K562 (cell line): ENCODE measurements around the gene OTC. TPM values are rescaled to one million over a fixed set of nuclear protein-coding genes. Genes with fewer than 3 reads are reported as not detected.

ENCODE experiments used
- ATAC-seq: fragments of 200-7000 bp; cut with Tn5 transposase; 3 replicates; pipeline ENCODE4 v1.9.1; 2020; ENCODE audit warnings: moderate library complexity
- BruUV-seq: library from RNA; stranded (reverse); fragments of 400-500 nt; replicated peaks from 2 replicates; lab custom pipeline; 2021; lab: Mats Ljungman, UMichigan
- CTCF ChIA-PET: fragments of 300-600 bp; formaldehyde crosslinking; extraction: SDS; loops from one replicate; lab custom pipeline; 2021; ENCODE audit warnings: low intra/inter-chr PET ratio; lab: Yijun Ruan, JAX
- POLR2A ChIA-PET: fragments of 300-600, 350-650 bp; sonication (Branson Sonifier 250); formaldehyde crosslinking; extraction: SDS; loops from one replicate; lab custom pipeline; 2021; ENCODE audit warnings: antibody characterized with exemption, inconsistent platforms; lab: Yijun Ruan, JAX
- DNase-seq, 4 experiments: peaks; one replicate each; pipeline versions ENCODE4 v3.0.0 to v3.0.0-alpha.2; 2011 to 2018; ENCODE audit warnings: low spot score in 3 of 4, mixed read lengths in 3 of 4; ENCODE audit errors: extremely low read depth in 1 of 4
- FAIRE-seq: peaks from 2 replicates; lab custom pipeline; 2011; peaks lifted over from hg19 to GRCh38; lab: Jason Lieb, UNC
- H2AFZ ChIP-seq: 2 replicates; pipeline ENCODE4 v1.6.0; 2011; ENCODE audit warnings: low read depth, low read length, control low read depth, inconsistent platforms
- H3K27ac ChIP-seq: fragments of 200-600 bp; 3 replicates; pipeline ENCODE4 v1.8.0; 2011; ENCODE audit warnings: low read depth, mild to moderate bottlenecking, control low read depth, inconsistent platforms, low read length, moderate library complexity, mixed read lengths; ENCODE audit errors: extremely low read depth
- H3K27me3 ChIP-seq, 2 experiments: fragments of 300-600 bp in 1 of 2; 2 replicates in 1 of 2; 3 replicates in 1 of 2; pipeline versions ENCODE4 v1.6.0 to v1.8.0; 2011; ENCODE audit warnings: inconsistent platforms in 2 of 2, low read length in 2 of 2, mild to moderate bottlenecking in 1 of 2, mixed read lengths in 1 of 2, moderate library complexity in 1 of 2; ENCODE audit not compliant: control insufficient read depth in 2 of 2, insufficient read depth in 2 of 2
- H3K36me3 ChIP-seq: fragments of 300-600 bp; 3 replicates; pipeline ENCODE4 v1.8.0; 2011; ENCODE audit warnings: mild to moderate bottlenecking, low read length, inconsistent platforms; ENCODE audit not compliant: control insufficient read depth, insufficient read depth
- H3K4me1 ChIP-seq, 2 experiments: fragments of 200-600 bp in 1 of 2; replicated peaks in 1 of 2; 2 replicates in 1 of 2; 3 replicates in 1 of 2; pipeline versions ENCODE4 v1.5.1 to v1.8.0; 2011; ENCODE audit warnings: inconsistent platforms in 2 of 2, low read length in 2 of 2, mild to moderate bottlenecking in 1 of 2, mixed read lengths in 1 of 2, moderate library complexity in 1 of 2; ENCODE audit not compliant: control insufficient read depth in 2 of 2, insufficient read depth in 2 of 2
- H3K4me2 ChIP-seq: 2 replicates; pipeline ENCODE4 v1.6.1; 2011; ENCODE audit warnings: low read length, control low read depth, inconsistent platforms, mixed read lengths; ENCODE audit not compliant: insufficient read depth
- H3K4me3 ChIP-seq: fragments of 200-600 bp; sonication (generic), shearing (Covaris generic); 2 replicates; pipeline ENCODE4 v1.5.1; 2016; ENCODE audit warnings: control low read depth, inconsistent platforms
- H3K79me2 ChIP-seq: fragments of 200-600 bp; 3 replicates; pipeline ENCODE4 v1.8.0; 2011; ENCODE audit warnings: low read length, inconsistent platforms; ENCODE audit not compliant: control insufficient read depth, insufficient read depth
- H3K9ac ChIP-seq, 2 experiments: 2 replicates each; pipeline versions ENCODE4 v1.6.0 to v1.6.1; 2011; ENCODE audit warnings: low read depth in 2 of 2, low read length in 2 of 2, control low read depth in 1 of 2, inconsistent platforms in 1 of 2, mild to moderate bottlenecking in 1 of 2, mixed read lengths in 1 of 2; ENCODE audit not compliant: insufficient read depth in 1 of 2
- H3K9me1 ChIP-seq: one replicate; pipeline ENCODE4 v1.6.0; 2011; ENCODE audit warnings: inconsistent platforms, mild to moderate bottlenecking, low read length, moderate library complexity; ENCODE audit not compliant: control insufficient read depth, insufficient read depth
- H3K9me3 ChIP-seq: replicated peaks from 2 replicates; pipeline ENCODE4 v1.5.1; 2011; ENCODE audit warnings: low read depth, low read length, inconsistent platforms; ENCODE audit not compliant: control insufficient read depth, insufficient read depth
- H4K20me1 ChIP-seq: replicated peaks from 2 replicates; pipeline ENCODE4 v1.6.1; 2011; ENCODE audit warnings: low read length, inconsistent platforms, mixed read lengths; ENCODE audit not compliant: control insufficient read depth, insufficient read depth
- BMI1 ChIP-seq: fragments of 150-350 bp; IDR thresholded peaks from 2 replicates; pipeline ENCODE4 v1.6.1; 2014; ENCODE audit warnings: low read length
- BRD9 ChIP-seq: fragments of 450-650 bp; IDR thresholded peaks from 2 replicates; pipeline ENCODE4 v1.6.1; 2018; ENCODE audit warnings: low read depth; ENCODE audit not compliant: partially characterized antibody
- MBD2 ChIP-seq: sonication (generic); IDR thresholded peaks from 2 replicates; pipeline ENCODE4 v1.6.1; 2016; ENCODE audit warnings: low read depth, borderline replicate concordance
- NBN ChIP-seq: fragments of 450-650 bp; IDR thresholded peaks from 2 replicates; pipeline ENCODE4 v1.6.1; 2016; ENCODE audit warnings: low read depth, mild to moderate bottlenecking
- NCOA6 ChIP-seq: fragments of 450-650 bp; IDR thresholded peaks from 2 replicates; pipeline ENCODE4 v1.6.1; 2017; ENCODE audit warnings: mild to moderate bottlenecking
- NFE2 ChIP-seq: IDR thresholded peaks from 2 replicates; pipeline ENCODE4 v1.6.1; 2014; ENCODE audit warnings: antibody characterized with exemption, low read depth
- SNRNP70 ChIP-seq: fragments of 200-400 bp; formaldehyde crosslinking; optimal IDR thresholded peaks from 2 replicates; pipeline ENCODE3; 2017; ENCODE audit warnings: low read depth, low read length
- TAF1 ChIP-seq: IDR thresholded peaks from 2 replicates; pipeline ENCODE4 v1.6.1; 2011; ENCODE audit warnings: mild to moderate bottlenecking, low read length, moderate library complexity; ENCODE audit not compliant: insufficient read depth, control insufficient read depth, severe bottlenecking; ENCODE audit errors: extremely low read depth
- XRCC5 ChIP-seq: fragments of 200-400 bp; formaldehyde crosslinking; IDR thresholded peaks from 2 replicates; pipeline ENCODE4 v1.6.1; 2017; ENCODE audit warnings: low read depth, mild to moderate bottlenecking, low read length
- WGBS: fragments of 100-300 bp; shearing (Covaris generic); methylation state at CpG from one replicate; pipeline ENCODE4 v1.1.6; 2016; ENCODE audit warnings: low coverage, mixed read lengths; ENCODE audit not compliant: insufficient coverage; ENCODE audit errors: missing lambda C conversion rate; 5-methylcytosine and 5-hydroxymethylcytosine counted together
- in situ Hi-C: fragments of 300-500 bp; cut with MboI; formaldehyde crosslinking; loops from 4 replicates; pipeline ENCODE4 v1.15.0; 2018; ENCODE audit warnings: inconsistent platforms, mixed read lengths
- intact Hi-C: fragments of 100-400 bp; cut with micrococcal nuclease; formaldehyde crosslinking; loops from 2 replicates; pipeline ENCODE4 v1.14.2; 2022
- polyA plus RNA-seq, 8 experiments: library from polyadenylated mRNA; depleted of rRNA in 4 of 8; stranded (reverse) in 5 of 8; unstranded in 3 of 8; fragments of >200 nt; fragmentation: Nextera tagmentation in 2 of 8; fragmentation: Illumina TruSeq in 1 of 8; extraction: Ambion mirVana in 2 of 8; extraction: Trizol in 1 of 8; gene quantifications; 2 replicates each; pipeline versions ENCODE4 v1.2.1 to v1.2.3, GENCODE V29; 2011 to 2014; ENCODE audit warnings: inconsistent platforms in 1 of 8, missing spikeins in 1 of 8
- total RNA-seq, 7 experiments: library from RNA; depleted of rRNA in 6 of 7; stranded (reverse); fragments of >200 nt in 6 of 7; fragmentation: Illumina TruSeq in 2 of 7; extraction: Trizol in 2 of 7; gene quantifications; 2 replicates each; pipeline versions ENCODE4 v1.2.1 to v1.2.3, GENCODE V29; 2011 to 2021; ENCODE audit warnings: low replicate concordance in 1 of 7
- TF ChIP-seq, protein P1 (sequence below): fragments of 450-650 bp; formaldehyde crosslinking; IDR thresholded peaks from 2 replicates; pipeline ENCODE4 v1.4.0; 2020; ENCODE audit warnings: mild to moderate bottlenecking, moderate library complexity
- TF ChIP-seq, protein P2 (sequence below), 2 experiments: fragments of 450-650 bp in 1 of 2; sonication (generic) in 1 of 2; formaldehyde crosslinking in 1 of 2; IDR thresholded peaks in 1 of 2; conservative IDR thresholded peaks in 1 of 2; 2 replicates each; pipeline versions ENCODE4 v1.6.1 to v1.8.1; 2016 to 2023; ENCODE audit warnings: mild to moderate bottlenecking in 2 of 2, moderate library complexity in 2 of 2, inconsistent platforms in 1 of 2, missing genetic modification reagents in 1 of 2
- TF ChIP-seq, protein P3 (sequence below): fragments of 250-450 bp; sonication (Bioruptor Pico); IDR thresholded peaks from 2 replicates; pipeline ENCODE4 v1.4.0; 2020; ENCODE audit warnings: mild to moderate bottlenecking, moderate library complexity
- TF ChIP-seq, protein P4 (sequence below), 3 experiments: fragments of 200-800 bp in 1 of 3; fragments of 250-450 bp in 1 of 3; fragments of 450-650 bp in 1 of 3; sonication (Bioruptor Pico) in 1 of 3; sonication (Bioruptor generic) in 1 of 3; formaldehyde crosslinking in 1 of 3; IDR thresholded peaks; 2 replicates each; pipeline versions ENCODE4 v1.6.1 to v1.8.0; 2016 to 2022; ENCODE audit warnings: mild to moderate bottlenecking in 2 of 3, missing genetic modification characterization in 2 of 3, missing compliant biosample characterization in 1 of 3, moderate library complexity in 1 of 3

OTC gene
- total and polyA plus RNA-seq, 9 of the 15 experiments (the other 6 are each of a cell fraction or from before 2014, with no cell fraction given) = not detected

DNA sequence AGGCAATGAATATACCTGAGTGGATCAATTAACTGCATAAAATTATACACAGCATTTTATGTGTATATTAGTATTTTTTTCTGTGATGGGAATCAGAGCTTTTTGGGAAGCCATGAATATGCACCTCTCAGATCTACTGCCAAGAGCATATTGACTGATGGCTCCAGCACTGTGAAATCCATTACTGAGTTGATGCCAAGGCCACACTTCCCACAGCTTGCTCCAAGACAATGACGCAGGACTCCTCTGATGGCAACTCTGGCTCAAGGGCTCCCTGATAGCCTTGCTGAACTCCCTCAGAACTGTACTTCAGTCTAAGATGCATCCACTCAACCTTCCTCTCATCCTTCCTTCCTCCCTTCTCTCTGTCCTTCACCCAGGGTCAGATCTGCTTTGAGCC is 82.7 kb downstream of the OTC start (continued):
- TF ChIP-seq, protein P1, sequence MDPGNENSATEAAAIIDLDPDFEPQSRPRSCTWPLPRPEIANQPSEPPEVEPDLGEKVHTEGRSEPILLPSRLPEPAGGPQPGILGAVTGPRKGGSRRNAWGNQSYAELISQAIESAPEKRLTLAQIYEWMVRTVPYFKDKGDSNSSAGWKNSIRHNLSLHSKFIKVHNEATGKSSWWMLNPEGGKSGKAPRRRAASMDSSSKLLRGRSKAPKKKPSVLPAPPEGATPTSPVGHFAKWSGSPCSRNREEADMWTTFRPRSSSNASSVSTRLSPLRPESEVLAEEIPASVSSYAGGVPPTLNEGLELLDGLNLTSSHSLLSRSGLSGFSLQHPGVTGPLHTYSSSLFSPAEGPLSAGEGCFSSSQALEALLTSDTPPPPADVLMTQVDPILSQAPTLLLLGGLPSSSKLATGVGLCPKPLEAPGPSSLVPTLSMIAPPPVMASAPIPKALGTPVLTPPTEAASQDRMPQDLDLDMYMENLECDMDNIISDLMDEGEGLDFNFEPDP = no peak
- TF ChIP-seq BMI1 = no peak

DNA sequence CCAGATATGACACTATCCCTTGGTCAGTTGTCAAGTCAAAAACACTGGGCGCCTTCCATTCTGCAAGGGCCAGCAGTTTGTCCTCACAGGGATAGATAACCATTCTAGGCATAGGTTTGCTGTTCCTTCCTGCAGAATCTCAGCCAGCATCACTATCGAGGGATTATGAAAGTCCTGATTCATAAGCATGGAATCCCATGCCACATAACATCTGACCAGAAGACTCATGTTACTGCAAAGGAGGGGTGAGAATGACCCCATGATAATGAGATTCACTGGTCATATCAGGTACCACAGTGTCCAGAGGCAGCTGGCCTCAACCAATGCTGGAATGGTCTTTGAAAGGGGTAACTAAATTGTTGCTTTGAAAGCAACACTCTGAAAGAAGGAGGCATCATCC is 84.7 kb downstream of the OTC start:
- no peak overlapping the region for H3K27ac ChIP-seq
- H4K20me1 ChIP-seq = no peaks in the 10 kb centered on the region
- WGBS = 0% methylated on average over 2 of the region's 2 CpGs
- ChIA-PET CTCF (no interaction called here), POLR2A (no interaction called here)
- no peaks in the 10 kb centered on the region for H3K79me2 ChIP-seq
- H3K9me3 ChIP-seq = no peaks in the 10 kb centered on the region
- H3K9ac ChIP-seq = no peak overlapping the region
- H3K27me3 ChIP-seq = no peaks in the 10 kb centered on the region
- no TSS peak for BruUV-seq
- H2AFZ ChIP-seq = no peak overlapping the region
- no peaks in the 10 kb centered on the region for H3K9me1 ChIP-seq
- in situ Hi-C loops (no loop called here), intact Hi-C loops (no loop called here)
- ATAC-seq (no peak), DNase-seq (no peak), FAIRE-seq (no peak)
- no peak overlapping the region for H3K4me3 ChIP-seq
- H3K36me3 ChIP-seq = no peaks in the 10 kb centered on the region
- H3K4me2 ChIP-seq = no peak overlapping the region
- H3K4me1 ChIP-seq = no peaks in the 10 kb centered on the region
- TF ChIP-seq, protein P2, sequence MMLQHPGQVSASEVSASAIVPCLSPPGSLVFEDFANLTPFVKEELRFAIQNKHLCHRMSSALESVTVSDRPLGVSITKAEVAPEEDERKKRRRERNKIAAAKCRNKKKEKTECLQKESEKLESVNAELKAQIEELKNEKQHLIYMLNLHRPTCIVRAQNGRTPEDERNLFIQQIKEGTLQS (IDR thresholded peaks at IDR 0.05) = no peak
- TF ChIP-seq, protein P2 (CRISPR knock-in tag; conservative IDR thresholded peaks at IDR 0.05) = no peak
- TF ChIP-seq MBD2 = no peak
- TF ChIP-seq TAF1 = no peak
- no peak for TF ChIP-seq BRD9
- TF ChIP-seq, protein P3, sequence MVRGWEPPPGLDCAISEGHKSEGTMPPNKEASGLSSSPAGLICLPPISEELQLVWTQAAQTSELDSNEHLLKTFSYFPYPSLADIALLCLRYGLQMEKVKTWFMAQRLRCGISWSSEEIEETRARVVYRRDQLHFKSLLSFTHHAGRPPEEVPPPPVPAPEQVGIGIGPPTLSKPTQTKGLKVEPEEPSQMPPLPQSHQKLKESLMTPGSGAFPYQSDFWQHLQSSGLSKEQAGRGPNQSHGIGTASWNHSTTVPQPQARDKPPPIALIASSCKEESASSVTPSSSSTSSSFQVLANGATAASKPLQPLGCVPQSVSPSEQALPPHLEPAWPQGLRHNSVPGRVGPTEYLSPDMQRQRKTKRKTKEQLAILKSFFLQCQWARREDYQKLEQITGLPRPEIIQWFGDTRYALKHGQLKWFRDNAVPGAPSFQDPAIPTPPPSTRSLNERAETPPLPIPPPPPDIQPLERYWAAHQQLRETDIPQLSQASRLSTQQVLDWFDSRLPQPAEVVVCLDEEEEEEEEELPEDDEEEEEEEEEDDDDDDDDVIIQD (CRISPR knock-in tag) = no peak
- no peak for TF ChIP-seq NFE2
- no peak for TF ChIP-seq NBN
- TF ChIP-seq SNRNP70 = no peak
- TF ChIP-seq, protein P4, sequence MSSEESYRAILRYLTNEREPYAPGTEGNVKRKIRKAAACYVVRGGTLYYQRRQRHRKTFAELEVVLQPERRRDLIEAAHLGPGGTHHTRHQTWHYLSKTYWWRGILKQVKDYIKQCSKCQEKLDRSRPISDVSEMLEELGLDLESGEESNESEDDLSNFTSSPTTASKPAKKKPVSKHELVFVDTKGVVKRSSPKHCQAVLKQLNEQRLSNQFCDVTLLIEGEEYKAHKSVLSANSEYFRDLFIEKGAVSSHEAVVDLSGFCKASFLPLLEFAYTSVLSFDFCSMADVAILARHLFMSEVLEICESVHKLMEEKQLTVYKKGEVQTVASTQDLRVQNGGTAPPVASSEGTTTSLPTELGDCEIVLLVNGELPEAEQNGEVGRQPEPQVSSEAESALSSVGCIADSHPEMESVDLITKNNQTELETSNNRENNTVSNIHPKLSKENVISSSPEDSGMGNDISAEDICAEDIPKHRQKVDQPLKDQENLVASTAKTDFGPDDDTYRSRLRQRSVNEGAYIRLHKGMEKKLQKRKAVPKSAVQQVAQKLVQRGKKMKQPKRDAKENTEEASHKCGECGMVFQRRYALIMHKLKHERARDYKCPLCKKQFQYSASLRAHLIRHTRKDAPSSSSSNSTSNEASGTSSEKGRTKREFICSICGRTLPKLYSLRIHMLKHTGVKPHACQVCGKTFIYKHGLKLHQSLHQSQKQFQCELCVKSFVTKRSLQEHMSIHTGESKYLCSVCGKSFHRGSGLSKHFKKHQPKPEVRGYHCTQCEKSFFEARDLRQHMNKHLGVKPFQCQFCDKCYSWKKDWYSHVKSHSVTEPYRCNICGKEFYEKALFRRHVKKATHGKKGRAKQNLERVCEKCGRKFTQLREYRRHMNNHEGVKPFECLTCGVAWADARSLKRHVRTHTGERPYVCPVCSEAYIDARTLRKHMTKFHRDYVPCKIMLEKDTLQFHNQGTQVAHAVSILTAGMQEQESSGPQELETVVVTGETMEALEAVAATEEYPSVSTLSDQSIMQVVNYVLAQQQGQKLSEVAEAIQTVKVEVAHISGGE (CRISPR knock-in tag; IDR thresholded peaks at IDR 0.05) = no peak
- TF ChIP-seq NCOA6 = no peak
- TF ChIP-seq XRCC5 = no peak
